Ascending aorta (tissue), 2 donors: ENCODE data around the gene PCDHA7. TPM values are rescaled to one million over a fixed set of nuclear protein-coding genes. Genes with fewer than 3 reads are reported as not detected.
"Not testable (repeated sequence)": the region's sequence is repeated elsewhere in the genome, so short reads cannot be mapped to it uniquely, and the experiment has no call there.

Experiments used
- DNase-seq, 2 donors: peaks; one replicate each; pipeline ENCODE4 v3.0.0-alpha.2; 2019; ENCODE audit warnings: low spot score in 2 of 2
- H3K27ac ChIP-seq, 2 donors: fragments of 200-600 bp; sonication (generic); one replicate each; pipeline ENCODE4 v1.5.1; 2016 to 2017; ENCODE audit warnings: mild to moderate bottlenecking in 1 of 2
- H3K27me3 ChIP-seq: fragments of 200-600 bp; sonication (generic); one replicate; pipeline ENCODE4 v1.5.1; 2017
- H3K36me3 ChIP-seq, 2 donors: fragments of 200-600 bp; sonication (generic); one replicate each; pipeline ENCODE4 v1.5.1; 2016
- H3K4me1 ChIP-seq, 2 donors: fragments of 200-600 bp; sonication (generic); one replicate each; pipeline ENCODE4 v1.5.1; 2016 to 2017; ENCODE audit warnings: mild to moderate bottlenecking in 1 of 2
- H3K4me3 ChIP-seq, 2 donors: fragments of 200-600 bp; sonication (generic); one replicate each; pipeline ENCODE4 v1.5.1; 2016 to 2017; ENCODE audit warnings: mild to moderate bottlenecking in 1 of 2
- H3K9me3 ChIP-seq, 2 donors: fragments of 200-600 bp; sonication (generic); one replicate each; pipeline ENCODE4 v1.5.1; 2016
- intact Hi-C: fragments of 100-400 bp; cut with DNase I; formaldehyde crosslinking; loops from one replicate; pipeline ENCODE4 v1.15.1; 2023
- total RNA-seq: library from RNA; depleted of rRNA; stranded (reverse); fragments of >200 nt; gene quantifications from one replicate; pipeline ENCODE4 v1.1.0, GENCODE V29; 2016
- TF ChIP-seq, protein P1 (sequence below), 3 experiments: fragments of 200-600 bp in 2 of 3; fragments of 450-650 bp in 1 of 3; sonication (generic) in 2 of 3; IDR thresholded peaks; one replicate each; pipeline ENCODE4 v1.5.1; 2016 to 2019; ENCODE audit warnings: antibody characterized with exemption in 3 of 3, mild to moderate bottlenecking in 1 of 3, moderate library complexity in 1 of 3

PCDHA7 gene, protein sequence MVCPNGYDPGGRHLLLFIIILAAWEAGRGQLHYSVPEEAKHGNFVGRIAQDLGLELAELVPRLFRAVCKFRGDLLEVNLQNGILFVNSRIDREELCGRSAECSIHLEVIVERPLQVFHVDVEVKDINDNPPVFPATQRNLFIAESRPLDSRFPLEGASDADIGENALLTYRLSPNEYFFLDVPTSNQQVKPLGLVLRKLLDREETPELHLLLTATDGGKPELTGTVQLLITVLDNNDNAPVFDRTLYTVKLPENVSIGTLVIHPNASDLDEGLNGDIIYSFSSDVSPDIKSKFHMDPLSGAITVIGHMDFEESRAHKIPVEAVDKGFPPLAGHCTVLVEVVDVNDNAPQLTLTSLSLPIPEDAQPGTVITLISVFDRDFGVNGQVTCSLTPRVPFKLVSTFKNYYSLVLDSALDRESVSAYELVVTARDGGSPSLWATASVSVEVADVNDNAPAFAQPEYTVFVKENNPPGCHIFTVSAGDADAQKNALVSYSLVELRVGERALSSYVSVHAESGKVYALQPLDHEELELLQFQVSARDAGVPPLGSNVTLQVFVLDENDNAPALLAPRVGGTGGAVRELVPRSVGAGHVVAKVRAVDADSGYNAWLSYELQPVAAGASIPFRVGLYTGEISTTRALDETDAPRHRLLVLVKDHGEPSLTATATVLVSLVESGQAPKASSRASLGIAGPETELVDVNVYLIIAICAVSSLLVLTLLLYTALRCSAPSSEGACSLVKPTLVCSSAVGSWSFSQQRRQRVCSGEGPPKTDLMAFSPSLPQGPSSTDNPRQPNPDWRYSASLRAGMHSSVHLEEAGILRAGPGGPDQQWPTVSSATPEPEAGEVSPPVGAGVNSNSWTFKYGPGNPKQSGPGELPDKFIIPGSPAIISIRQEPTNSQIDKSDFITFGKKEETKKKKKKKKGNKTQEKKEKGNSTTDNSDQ
- total RNA-seq: not detected

DNA sequence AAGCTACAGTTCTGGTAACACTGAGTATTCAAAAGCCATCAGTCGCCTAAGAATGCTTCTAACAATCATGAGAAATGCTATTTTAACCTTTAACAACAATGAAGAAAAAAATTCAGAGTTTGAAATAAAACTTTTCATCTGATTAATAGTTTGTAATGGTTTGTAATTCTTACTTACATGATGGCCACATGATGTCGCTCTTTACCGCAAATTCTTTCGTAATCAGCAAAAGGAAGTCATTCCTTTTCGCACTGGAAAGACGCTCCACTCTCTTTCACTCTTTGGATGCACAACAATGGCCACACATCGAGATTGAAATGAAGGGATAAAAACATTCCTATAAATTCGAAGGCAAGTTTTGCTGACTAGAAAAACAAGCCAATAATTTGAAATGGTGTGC, at the start of gene PCDHA7:
Gene PCDHA7 (plus strand): TSS at position 277 of the 400 bp plus-strand sequence. CDS start 115 bp downstream, at position 392.
- Histone ChIP-seq H3K4me3 (no peak within 1 kb of the TSS), H3K9me3 (peaks cover 11 to 61% of the 10 kb centered on the region in 2 donors), H3K27me3 (no peaks in the 10 kb centered on the region), H3K27ac (no peak within 1 kb of the TSS), H3K36me3 (no peaks in the 10 kb centered on the region), H3K4me1 (no peaks in the 10 kb centered on the region)
- DNase-seq: no peak
- TF ChIP-seq, protein P1, sequence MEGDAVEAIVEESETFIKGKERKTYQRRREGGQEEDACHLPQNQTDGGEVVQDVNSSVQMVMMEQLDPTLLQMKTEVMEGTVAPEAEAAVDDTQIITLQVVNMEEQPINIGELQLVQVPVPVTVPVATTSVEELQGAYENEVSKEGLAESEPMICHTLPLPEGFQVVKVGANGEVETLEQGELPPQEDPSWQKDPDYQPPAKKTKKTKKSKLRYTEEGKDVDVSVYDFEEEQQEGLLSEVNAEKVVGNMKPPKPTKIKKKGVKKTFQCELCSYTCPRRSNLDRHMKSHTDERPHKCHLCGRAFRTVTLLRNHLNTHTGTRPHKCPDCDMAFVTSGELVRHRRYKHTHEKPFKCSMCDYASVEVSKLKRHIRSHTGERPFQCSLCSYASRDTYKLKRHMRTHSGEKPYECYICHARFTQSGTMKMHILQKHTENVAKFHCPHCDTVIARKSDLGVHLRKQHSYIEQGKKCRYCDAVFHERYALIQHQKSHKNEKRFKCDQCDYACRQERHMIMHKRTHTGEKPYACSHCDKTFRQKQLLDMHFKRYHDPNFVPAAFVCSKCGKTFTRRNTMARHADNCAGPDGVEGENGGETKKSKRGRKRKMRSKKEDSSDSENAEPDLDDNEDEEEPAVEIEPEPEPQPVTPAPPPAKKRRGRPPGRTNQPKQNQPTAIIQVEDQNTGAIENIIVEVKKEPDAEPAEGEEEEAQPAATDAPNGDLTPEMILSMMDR (IDR thresholded peaks at IDR 0.05): no peak
- intact Hi-C loops: no loop called here

DNA sequence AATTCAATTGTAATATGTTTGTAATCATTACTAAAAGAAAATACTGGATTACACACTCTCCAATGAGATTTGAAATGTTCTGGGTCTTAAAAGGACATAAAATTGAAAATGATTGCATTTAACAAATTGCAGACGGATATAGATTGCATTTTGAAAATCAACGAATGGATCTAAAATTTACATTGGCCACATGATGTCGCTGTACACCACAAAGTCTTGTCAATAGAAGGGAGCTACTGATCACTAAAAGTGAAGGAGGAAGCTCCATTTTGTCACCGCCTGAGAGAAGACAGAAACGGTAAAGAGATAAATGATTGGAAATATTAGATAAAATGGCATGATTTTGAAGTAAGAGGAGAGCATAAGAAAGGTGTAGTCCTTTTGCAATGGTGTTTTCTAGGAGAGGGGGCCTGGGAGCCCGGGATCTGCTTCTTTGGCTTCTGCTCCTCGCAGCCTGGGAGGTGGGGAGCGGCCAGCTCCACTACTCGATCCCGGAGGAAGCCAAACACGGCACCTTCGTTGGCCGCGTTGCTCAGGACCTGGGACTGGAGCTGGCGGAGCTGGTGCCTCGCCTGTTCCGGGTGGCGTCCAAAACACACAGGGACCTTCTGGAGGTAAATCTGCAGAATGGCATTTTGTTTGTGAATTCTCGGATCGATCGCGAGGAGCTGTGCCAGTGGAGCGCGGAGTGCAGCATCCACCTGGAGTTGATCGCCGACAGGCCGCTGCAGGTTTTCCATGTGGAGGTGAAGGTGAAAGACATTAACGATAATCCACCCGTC, 48.0 kb upstream of the PCDHA7 start, which contains the start of gene PCDHA1:
Gene PCDHA1 (plus strand): TSS at position 236 of the 782 bp plus-strand sequence.
- intact Hi-C loops: no loop called here
- H3K4me1 ChIP-seq: no peaks in the 10 kb centered on the region
- H3K9me3 ChIP-seq: peaks cover 19 to 53% of the 10 kb centered on the region in 2 donors
- H3K27me3 ChIP-seq: no peaks in the 10 kb centered on the region
- no peak for DNase-seq
- TF ChIP-seq, protein P1 (IDR thresholded peaks at IDR 0.05): no peak
- H3K36me3 ChIP-seq: no peaks in the 10 kb centered on the region
- no peak within 1 kb of the TSS for H3K4me3 ChIP-seq
- no peak within 1 kb of the TSS for H3K27ac ChIP-seq

DNA sequence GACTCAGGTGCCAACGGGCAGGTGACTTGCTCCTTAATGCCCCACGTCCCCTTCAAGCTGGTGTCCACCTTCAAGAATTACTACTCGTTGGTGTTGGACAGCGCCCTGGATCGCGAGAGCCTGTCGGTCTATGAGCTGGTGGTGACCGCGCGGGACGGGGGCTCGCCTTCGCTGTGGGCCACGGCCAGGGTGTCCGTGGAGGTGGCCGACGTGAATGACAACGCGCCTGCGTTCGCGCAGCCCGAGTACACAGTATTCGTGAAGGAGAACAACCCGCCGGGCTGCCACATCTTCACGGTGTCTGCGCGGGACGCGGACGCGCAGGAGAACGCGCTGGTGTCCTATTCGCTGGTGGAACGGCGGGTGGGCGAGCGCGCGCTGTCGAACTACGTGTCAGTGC, 46.6 kb upstream of the PCDHA7 start:
- H3K4me1 ChIP-seq, DNase-seq, H3K27me3 ChIP-seq, intact Hi-C loops, H3K27ac ChIP-seq, H3K4me3 ChIP-seq, H3K36me3 ChIP-seq: not testable (repeated sequence)
- peaks cover 19 to 50% of the 10 kb centered on the region in 2 donors for H3K9me3 ChIP-seq

DNA sequence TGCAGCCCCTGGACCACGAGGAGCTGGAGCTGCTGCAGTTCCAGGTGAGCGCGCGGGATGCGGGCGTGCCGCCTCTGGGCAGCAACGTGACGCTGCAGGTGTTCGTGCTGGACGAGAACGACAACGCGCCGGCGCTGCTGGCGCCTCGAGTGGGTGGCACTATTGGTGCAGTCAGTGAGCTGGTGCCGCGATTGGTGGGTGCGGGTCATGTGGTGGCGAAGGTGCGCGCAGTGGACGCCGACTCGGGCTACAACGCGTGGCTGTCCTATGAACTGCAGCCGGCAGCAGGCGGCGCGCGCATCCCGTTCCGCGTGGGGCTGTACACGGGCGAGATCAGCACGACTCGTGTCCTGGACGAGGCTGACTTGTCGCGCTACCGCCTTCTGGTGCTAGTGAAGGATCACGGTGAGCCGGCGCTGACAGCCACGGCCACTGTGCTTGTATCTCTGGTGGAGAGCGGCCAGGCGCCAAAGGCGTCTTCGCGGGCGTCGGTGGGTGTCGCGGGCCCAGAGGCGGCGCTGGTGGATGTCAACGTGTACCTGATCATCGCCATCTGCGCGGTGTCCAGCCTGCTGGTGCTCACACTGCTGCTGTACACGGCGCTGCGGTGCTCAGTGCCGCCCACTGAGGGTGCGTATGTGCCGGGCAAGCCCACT, 46.1 kb upstream of the PCDHA7 start:
- H3K36me3 ChIP-seq, H3K4me3 ChIP-seq, DNase-seq, H3K27me3 ChIP-seq, intact Hi-C loops, H3K27ac ChIP-seq, H3K4me1 ChIP-seq: not testable (repeated sequence)
- peaks cover 19 to 49% of the 10 kb centered on the region in 2 donors for H3K9me3 ChIP-seq

DNA sequence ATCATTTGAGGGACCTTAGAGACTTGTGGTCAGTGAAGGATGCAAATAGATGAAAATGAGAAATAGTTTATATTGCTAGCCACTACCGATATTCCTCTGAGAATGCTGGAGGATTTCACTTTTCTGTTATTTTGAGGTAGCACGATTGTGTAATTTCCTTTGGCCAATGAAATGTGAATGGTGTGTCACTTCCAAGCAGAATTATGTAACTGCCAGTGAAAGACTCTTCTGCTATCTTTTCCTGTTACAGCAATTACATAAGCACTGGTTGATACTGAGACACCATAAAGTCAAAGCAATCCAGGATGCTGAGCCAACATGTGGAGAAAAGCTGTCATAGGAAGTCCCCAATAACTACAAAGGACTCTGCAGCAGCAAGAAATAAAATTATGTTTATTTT, 43.0 kb upstream of the PCDHA7 start:
- no peak overlapping the region for H3K4me3 ChIP-seq
- intact Hi-C loops: no loop called here
- no peaks in the 10 kb centered on the region for H3K4me1 ChIP-seq
- DNase-seq: no peak
- no peaks in the 10 kb centered on the region for H3K27me3 ChIP-seq
- H3K27ac ChIP-seq: no peak overlapping the region
- H3K36me3 ChIP-seq: no peaks in the 10 kb centered on the region
- TF ChIP-seq, protein P1 (IDR thresholded peaks at IDR 0.05): no peak
- peaks cover 16 to 59% of the 10 kb centered on the region in 2 donors for H3K9me3 ChIP-seq
